Measurements from ENCODE around the gene ARNT2.

Gene ARNT2

GRCh38 chr15:80563372-80563997, 159.3 kb downstream of the ARNT2 start:
- DNase-seq (ENCODE audit: insufficient read length, low spot score) (no peak), FAIRE-seq (no peak)
- no peak for TF ChIP-seq CTCF (IDR thresholded peaks at IDR 0.05; ENCODE audit: insufficient read depth, missing control alignments)

- TF ChIP-seq CTCF (IDR thresholded peaks at IDR 0.05; ENCODE audit: insufficient read depth, missing control alignments), result no peak
- DNase-seq (ENCODE audit: insufficient read length, low spot score), result no peak
- FAIRE-seq, result no peak
Observed at GRCh38 chr15:80564056-80564455, 159.9 kb downstream of the ARNT2 start.

GRCh38 chr15:80565398-80565797, 161.2 kb downstream of the ARNT2 start:
- no peak for FAIRE-seq
- TF ChIP-seq CTCF (IDR thresholded peaks at IDR 0.05; ENCODE audit: insufficient read depth, missing control alignments), result no peak
- DNase-seq (ENCODE audit: insufficient read length, low spot score), result no peak

- FAIRE-seq, result no peak
- no peak for DNase-seq (ENCODE audit: insufficient read length, low spot score)
Observed at GRCh38 chr15:80565988-80566387, 161.8 kb downstream of the ARNT2 start.

GRCh38 chr15:80567721-80568157, 163.6 kb downstream of the ARNT2 start:
- DNase-seq (ENCODE audit: insufficient read length, low spot score) (no peak), FAIRE-seq (no peak)
- peak; percentile 73 for TF ChIP-seq CTCF (IDR thresholded peaks at IDR 0.05; ENCODE audit: insufficient read depth, missing control alignments)

More at GRCh38 chr15:80565988-80566387, 161.8 kb downstream of the ARNT2 start:
- no peak for TF ChIP-seq CTCF (IDR thresholded peaks at IDR 0.05; ENCODE audit: insufficient read depth, missing control alignments)

GRCh38 chr15:80568298-80568697, 164.1 kb downstream of the ARNT2 start:
- DNase-seq (ENCODE audit: insufficient read length, low spot score) (no peak), FAIRE-seq (no peak)
- TF ChIP-seq CTCF (IDR thresholded peaks at IDR 0.05; ENCODE audit: insufficient read depth, missing control alignments), result no peak

GRCh38 chr15:80568876-80569605, 164.9 kb downstream of the ARNT2 start:
- DNase-seq (ENCODE audit: insufficient read length, low spot score) (no peak), FAIRE-seq (no peak)
- TF ChIP-seq CTCF (IDR thresholded peaks at IDR 0.05; ENCODE audit: insufficient read depth, missing control alignments), result no peak
